ENCODE data around the gene KLRC4.
"Not testable (repeated sequence)": the region's sequence is repeated elsewhere in the genome, so short reads cannot be mapped to it uniquely, and the experiment has no call there.

Gene KLRC4

GRCh38 chr12:10369557-10370415, 39.8 kb downstream of the KLRC4 start:
- H3K27ac ChIP-seq = no peak overlapping the region
- TF ChIP-seq CTCF (IDR thresholded peaks at IDR 0.05) (no peak), ZFX (IDR thresholded peaks at IDR 0.05; ENCODE audit: borderline replicate concordance) (no peak)

GRCh38 chr12:10368206-10369171, 41.1 kb downstream of the KLRC4 start:
- no peak overlapping the region for H3K27ac ChIP-seq
- TF ChIP-seq ZFX (IDR thresholded peaks at IDR 0.05; ENCODE audit: borderline replicate concordance) = no peak
- TF ChIP-seq CTCF (IDR thresholded peaks at IDR 0.05) = no peak

- H3K27ac ChIP-seq = not testable (repeated sequence)
Observed at GRCh38 chr12:10367714-10368113, 41.8 kb downstream of the KLRC4 start.

GRCh38 chr12:10366875-10367274, 42.7 kb downstream of the KLRC4 start:
- no peak for TF ChIP-seq ZFX (IDR thresholded peaks at IDR 0.05; ENCODE audit: borderline replicate concordance)
- peak; percentile 27 for TF ChIP-seq CTCF (IDR thresholded peaks at IDR 0.05)
- peak overlapping the region; percentile 93 for H3K27ac ChIP-seq

GRCh38 chr12:10365696-10366405, 43.7 kb downstream of the KLRC4 start:
- H3K27ac ChIP-seq = peak overlapping the region; percentile 93
- TF ChIP-seq CTCF (IDR thresholded peaks at IDR 0.05) = peak; percentile 27; the same call in 1 of the 2 replicates
- no peak for TF ChIP-seq ZFX (IDR thresholded peaks at IDR 0.05; ENCODE audit: borderline replicate concordance)

GRCh38 chr12:10364815-10365622, 44.5 kb downstream of the KLRC4 start:
- peak overlapping the region; percentile 93 for H3K27ac ChIP-seq
- no peak for TF ChIP-seq CTCF (IDR thresholded peaks at IDR 0.05)
- no peak for TF ChIP-seq ZFX (IDR thresholded peaks at IDR 0.05; ENCODE audit: borderline replicate concordance)

All from 22Rv1 (cell line).